T-helper 2 cell (primary cell): ENCODE data around the gene SLC46A2.

Experiments
- DNase-seq, 5 experiments: peaks; one replicate each; pipeline versions ENCODE4 v3.0.0 to v3.0.0-alpha.2; 2012 to 2022

The SLC46A2 gene

DNA sequence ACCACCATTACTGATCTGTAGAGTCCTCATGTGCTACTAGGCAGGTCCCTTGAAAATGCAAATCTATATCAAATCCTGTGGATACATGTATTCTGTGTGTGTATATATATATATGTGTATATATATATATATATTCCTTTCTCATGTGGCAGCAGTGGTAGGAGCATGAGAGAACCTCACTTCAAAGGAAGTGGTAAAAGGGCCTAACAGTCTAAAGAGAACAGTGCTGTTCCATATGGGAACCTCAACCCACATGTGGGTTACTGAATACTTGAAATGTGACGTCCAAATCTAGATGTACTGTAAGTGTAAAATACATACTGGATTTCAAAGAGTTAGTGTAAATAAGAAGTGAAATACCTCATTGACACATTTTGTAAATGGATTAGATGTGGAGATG lies 5.4 kb downstream of the SLC46A2 start:
- DNase-seq, result peak in 1 of 5 experiments; percentile 20

DNA sequence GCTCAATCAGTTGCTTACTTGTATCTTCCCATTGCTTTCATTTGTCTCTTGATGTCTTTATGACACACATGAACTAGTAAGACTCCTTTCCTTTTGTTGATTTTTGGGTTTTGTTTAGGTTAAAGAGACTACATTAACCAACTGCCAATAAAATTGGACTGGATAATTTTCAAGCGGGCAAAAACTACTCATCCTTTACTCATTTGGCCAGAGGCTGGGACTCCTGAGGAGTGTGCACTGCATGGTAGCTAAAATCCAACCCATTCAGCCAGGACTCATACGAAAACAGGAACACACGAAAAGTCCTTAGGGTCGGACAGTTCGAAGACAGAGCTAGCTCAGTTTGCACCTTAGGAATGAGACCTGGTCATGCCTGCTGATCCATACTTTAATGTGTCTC lies 6.0 kb downstream of the SLC46A2 start:
- no peak for DNase-seq

DNA sequence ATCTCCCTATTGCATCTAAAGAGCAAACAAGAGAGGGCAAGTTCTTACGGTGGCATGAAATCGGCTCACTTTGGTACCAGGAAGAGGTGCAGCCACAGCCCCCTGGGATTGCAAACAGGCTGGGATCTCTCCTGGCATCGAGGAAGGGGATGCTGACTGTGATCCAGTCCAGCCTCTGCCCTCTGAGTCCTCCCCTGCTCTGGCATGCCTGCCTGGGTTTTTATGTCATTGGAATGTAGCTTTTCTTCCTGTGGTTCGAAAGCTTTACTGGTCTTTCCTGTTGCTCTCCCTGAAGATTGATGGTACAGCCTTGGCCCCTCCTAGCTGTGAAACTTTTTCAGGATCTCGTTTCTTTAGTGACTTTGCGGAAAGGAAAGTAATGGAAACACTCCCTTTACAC lies 6.6 kb downstream of the SLC46A2 start:
- DNase-seq, result no peak

DNA sequence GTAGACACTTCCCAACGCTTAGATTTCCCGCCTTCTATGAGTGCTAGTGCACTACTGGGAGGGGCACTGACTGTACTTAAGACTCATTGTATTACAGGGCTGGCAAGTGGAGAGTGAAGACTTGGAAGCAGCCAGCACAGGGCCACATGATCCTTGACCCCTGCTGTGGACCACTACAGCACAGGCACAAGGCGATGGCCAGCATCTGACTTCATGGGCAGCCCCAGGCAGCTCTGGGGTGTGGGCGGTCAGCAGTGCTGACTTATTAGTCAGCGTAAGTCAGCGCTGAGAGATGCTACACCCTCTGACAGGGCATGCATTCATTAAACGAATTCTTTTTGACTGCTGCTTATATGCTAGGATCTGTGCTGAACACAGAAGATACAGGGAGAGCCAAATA lies 9.3 kb downstream of the SLC46A2 start:
- DNase-seq, result no peak

DNA sequence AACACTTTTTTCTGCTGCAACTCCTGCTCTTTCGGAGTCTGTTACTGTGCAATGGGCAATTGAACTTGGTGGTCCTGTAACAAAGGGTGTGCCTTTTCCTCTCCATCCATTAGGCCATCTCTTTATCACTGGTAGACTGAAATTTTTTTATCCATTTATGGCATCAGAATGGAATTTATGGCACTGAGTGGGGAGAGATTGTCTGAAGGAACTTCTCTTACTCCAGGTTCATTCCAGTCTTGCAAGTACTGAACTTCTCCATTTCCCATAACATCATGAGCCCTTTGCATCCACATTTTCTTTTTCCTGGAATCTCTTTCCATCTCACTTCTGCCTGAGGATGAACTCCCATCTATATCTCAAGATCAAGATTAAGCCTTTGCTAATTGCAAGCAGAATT lies 10.0 kb downstream of the SLC46A2 start:
- DNase-seq, result no peak

DNA sequence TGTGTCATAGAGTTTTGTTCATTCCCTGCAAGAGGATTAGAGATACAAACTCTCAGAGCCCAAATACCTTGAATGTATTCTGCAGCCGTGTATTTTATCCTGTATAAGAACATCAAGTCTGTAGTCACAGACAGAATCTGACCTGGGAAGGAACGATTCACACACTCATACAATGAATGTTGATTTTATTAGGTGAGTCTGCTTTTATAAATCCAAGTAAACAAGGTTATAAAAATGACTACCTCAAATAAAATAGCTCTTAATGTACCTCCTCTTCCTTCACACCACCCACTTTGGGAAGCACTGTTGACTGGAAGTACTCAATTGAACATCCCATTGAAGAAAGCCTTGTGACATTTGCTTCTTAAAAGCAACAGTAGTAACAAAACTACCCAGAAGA lies 11.9 kb downstream of the SLC46A2 start:
- no peak for DNase-seq

DNA sequence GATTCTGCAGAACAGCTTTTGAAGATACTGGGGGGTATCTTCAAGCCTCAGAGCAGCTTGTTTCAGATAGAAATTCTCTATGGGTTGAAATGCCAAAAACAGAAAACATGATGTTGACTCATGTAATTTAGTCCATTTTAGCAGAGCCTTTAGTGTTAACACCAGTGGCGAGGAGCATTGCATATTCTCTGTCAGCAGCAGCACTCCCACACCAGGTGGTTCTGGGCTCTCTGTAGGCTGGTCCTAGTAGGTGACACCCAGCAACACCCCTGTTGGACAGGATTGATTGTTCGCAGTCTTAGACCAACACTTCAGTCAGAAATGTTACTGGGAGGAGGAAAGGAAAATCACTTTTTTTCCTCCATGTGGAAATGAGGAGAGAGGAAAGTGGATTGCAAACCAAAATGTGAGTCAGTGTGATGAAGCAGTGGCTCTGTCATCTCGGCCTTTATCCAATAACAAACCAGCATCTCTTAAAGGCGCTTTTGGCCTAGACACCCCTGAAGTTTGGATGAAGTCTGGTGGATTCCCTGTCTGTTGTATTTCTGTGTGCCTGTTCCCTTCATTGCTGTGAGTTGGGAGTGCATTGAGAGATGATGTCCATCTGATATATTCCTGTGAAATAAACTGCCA lies 16.8 kb downstream of the SLC46A2 start:
- no peak for DNase-seq

DNA sequence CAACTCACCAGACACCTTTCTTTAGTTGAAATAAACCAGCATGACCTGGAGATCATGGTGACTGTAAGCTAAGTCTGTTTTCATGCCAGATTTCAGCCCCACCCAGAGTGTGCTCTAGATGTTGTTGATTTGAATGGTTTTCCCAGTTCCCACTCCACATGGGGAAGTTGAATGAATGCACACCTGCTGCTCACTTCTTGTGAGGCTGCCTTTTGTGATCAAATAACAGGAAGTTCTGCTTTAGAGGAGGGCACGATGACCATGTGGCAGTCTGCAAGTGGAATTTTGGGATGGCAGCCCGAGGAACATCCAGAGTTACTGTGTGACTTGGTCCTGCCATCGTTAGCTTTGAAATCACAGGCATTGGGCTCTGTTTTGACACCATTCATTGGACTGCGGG lies 18.7 kb downstream of the SLC46A2 start:
- no peak for DNase-seq

DNA sequence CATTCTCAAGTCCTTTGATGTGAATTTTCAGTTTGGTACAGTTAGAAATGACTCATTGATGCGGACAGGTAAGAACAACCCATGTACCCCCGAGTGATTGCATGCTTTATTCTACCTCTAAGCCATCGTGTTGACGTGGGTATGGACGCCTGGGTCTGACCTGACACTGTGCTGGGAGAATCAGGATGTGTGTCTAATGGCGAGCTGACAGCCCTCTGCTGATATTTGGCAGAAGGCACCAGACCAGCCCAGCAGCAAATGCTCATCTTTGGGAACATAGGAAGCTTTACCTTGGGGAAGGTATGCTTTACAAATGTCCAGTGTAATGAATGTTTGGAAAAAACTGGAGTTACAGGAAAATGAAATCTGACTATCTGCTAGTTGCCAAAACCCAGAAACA lies 20.1 kb downstream of the SLC46A2 start:
- no peak for DNase-seq

DNA sequence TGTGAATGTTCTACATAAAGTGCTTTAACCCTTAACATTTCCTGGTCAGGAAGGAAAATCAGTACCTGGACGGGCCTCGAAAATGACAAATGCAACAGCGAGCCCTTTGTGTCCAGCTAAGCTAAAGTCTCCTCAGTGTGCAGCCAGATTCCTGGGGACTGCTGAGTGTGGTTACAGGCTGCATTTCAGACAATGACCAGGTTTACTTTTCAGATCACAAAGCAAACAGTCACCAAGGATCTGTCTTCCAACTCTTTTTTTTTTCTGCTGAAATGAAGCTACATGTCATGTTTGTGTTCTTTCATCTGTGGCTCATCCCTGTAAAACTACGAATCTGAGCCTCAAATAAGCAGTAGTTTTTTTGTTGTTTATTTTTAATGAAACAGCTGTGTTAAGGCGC lies 20.8 kb downstream of the SLC46A2 start:
- no peak for DNase-seq

DNA sequence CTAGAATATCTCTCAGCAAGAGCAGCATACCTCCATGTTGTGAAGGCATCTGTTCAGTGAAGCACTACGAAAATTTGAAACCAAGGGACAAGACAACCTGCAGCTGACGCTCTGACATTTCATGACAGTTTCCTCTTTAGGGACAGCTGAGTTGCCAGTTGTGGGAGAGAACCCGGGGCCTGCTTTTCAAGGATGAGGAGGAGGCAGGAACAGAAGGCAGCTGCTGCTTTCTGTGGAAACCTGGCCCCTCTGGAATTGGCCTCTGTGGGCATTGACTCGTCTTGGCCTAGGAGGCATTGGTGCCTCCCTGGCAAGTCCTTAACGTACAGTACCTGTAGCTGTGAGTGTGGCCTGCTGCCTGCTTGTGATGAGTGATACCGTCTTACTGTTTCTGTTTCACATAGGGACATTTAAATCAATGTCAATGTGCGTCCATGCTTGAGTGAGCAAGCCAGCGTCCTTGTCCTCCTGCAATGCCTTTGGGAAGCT lies 21.6 kb downstream of the SLC46A2 start:
- no peak for DNase-seq

DNA sequence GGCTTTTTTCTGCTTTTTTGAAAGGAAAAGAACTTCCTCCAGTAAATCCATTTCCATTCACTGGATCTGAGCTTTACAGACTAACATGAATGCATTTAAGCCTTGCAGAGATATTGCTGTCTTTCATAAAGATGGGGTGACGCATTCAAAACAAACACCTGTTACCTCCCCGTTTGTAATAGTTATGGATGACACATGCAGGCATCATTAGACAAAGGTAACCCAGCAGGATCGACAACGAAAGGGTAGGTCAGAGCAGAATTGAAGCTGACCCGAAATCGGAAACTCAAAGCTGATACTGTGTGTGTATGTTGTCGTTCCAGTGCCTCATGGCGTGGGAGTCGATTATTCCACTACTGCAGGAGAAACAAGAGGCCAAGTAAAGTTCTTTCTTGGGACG lies 22.2 kb downstream of the SLC46A2 start:
- no peak for DNase-seq

DNA sequence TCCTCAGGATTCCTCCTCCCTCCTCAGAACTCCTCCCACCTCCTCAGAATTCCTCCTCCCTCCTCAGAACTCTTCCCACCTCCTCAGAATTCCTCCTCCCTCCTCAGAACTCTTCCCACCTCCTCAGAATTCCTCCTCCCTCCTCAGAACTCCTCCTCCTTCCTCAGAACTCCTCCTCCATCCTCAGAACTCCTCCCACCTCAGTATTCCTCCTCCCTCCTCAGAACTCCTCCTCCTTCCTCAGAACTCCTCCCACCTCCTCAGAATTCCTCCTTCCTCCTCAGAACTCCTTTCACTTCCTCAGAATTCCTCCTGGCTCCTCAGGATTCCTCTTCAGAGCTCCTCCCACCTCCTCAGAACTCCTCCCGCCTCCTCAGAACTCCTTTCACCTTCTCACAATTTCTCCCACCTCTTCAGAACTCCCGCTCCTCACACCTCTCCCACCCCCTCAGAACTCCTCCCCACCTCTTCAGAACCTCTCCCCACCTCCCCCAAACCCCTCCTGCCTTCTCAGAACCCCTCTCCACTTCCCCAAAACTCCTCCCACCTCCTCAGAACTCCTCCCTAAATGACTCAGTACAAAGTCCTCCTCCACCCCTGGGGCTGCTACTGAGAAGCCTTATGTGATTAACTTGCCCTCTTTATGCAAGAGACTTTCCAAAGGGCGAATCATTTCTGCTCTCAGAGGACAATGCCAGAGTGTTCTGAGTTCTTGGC lies 23.2 kb downstream of the SLC46A2 start:
- DNase-seq, result peak in 1 of 5 experiments; percentile 59

DNA sequence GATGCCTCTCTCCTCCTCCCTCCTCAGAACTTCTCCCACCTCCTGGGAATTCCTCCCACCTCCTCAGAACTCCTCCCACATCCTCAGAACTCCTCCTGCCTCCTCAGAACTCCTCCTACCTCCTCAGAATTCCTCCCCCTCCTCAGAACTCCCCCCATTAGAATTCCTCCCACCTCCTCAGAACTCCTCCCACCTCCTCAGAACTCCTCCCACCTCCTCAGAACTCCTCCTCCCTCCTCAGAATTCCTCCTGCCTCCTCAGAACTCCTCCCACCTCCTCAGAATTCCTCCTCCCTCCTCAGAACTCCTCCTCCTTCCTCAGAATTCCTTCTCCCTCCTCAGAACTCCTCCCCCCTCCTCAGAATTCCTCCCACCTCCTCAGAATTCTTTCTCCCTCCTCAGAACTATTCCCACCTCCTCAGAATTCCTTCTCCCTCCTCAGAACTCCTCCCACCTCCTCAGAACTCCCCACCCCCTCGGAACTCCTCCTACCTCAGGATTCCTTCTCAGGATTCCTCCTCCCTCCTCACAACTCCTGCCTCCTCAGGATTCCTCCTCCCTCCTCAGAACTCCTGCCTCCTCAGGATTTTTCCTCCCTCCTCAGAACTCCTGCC lies 23.9 kb downstream of the SLC46A2 start:
- no peak for DNase-seq

DNA sequence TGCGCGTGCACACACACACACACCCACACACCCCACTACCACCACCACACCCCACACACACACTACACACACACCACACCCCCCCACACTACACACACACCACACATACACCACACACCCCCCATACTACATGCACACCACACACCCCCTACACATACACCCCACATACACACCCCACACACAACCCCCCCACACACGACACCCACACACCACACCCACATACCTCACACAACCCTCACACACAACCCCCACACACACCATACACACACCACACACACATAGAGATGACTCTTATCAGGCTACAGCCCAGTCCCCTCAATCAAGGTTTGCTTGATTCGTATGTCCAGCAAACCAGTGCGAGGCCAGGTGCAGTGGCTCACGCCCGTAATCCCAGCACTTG lies 25.7 kb downstream of the SLC46A2 start:
- DNase-seq, result no peak

DNA sequence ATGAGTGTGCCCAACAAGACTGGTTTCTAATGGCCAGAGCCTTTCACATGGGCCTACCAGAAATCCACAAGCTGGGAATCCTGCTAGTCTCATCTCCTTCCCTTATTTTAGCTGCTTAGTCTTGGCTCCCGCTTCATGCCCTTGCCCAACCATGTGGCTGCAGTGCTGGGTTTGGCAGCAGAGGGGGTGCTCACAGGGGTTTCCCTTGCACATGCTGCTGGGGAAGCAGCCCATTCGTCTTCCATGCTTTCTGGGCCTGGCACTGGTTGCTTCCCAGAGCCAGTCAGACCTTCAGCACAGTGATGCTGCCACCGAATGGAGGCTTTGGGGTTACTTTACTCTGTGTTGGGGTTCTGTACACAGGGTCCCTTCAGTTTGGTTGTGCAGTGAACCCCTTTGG lies 26.3 kb downstream of the SLC46A2 start:
- no peak for DNase-seq

DNA sequence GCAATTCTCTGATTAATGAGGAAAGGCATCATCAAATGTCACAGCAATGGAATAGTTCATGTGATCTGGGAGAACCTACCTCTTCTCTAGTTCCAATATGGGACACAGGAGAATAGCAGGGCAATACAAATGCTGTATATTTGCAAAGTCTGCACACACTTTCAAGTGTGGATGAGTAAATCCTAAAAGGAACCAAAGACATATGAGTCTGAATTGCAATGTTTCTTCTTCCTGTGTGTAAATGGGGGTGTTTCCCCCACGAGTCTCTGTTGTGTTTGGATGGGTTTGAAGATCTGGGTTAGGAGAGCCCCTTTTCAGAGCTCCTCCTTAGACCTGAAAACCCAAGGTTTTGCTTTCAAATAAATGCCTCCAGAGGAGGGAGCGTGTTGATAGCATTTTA lies 26.9 kb downstream of the SLC46A2 start:
- DNase-seq, result no peak

DNA sequence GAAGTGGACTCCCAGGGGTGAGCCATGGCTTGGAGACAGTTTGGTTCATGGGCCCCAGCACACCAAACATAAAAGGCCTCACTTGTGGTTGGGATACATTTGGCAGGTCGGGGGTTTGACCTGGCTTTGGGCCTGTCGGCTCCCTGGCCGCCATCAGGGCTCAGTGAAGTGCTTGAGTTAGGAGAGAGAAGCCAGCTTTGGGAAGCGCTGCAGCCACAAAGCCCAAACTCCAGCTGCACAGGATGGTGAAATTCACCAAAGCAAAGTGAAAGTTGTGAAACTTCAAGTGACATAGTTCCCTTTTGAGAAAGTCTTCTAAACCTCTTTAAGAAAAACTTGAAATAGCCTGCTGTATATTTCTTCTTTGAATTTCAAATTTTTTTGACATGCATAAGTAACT lies 27.5 kb downstream of the SLC46A2 start:
- DNase-seq, result no peak

DNA sequence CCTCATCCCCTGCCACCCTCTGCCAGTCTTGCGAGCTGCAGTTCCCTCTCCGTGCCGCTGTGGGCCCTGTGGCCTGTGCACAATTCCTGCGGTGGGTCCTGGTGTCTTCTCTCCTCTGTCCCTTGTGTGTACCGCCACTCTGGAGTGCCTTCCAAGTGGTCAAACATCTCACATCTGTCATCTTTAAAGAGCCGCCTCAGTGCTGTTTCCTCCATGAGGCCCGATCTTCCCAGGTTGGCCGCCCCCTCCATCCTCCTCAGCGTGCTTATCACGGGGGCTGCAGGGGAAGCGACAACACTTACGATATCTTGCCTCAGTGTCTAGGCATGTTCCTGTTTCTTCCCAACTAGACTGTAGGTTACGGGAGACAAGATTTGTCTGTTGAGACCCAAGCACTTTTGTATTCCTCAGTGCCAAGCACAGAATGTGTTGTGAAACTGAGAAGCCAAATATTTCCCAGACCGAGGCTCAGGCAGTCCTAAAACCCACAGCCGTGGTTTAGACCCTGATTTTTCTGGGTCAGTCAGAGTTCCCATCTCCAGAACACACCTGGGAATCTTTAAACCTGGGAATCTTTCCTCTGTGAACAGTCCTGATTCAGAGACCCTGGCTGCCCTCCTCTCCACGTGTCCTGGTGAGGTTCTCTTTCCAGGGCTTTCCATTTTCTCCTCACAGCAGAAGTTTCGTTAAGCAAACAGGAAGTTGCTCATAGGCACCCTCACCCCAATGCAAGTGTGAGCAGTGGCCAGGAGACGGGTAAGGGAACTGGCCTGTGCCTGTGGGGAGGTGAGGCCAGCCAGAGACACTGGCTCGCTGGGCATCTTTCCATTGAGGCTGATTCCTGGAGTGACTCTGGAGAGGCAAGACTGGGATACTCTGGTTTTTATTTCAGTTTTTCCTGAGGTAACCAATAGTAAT lies 28.8 kb downstream of the SLC46A2 start:
- DNase-seq, result no peak

DNA sequence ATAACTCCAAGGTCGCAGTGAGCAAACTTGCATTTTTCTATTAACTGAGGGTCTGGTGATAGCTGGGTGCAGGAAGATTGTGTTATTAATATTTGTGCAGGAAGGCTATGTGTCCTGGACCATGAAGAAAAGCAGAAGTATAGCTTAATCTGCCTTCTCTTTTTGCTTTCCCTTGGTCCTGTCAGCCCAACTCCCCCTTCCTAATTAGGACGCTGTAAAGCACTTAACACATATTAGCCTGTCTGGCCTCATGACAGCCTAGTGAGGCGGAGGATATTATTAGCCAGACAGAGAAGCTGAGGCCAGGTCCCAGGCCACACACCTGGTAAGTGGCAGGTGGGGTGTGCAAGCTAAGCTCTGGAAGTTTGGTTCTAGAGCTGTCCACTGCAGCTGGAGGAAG lies 29.5 kb downstream of the SLC46A2 start:
- no peak for DNase-seq

DNA sequence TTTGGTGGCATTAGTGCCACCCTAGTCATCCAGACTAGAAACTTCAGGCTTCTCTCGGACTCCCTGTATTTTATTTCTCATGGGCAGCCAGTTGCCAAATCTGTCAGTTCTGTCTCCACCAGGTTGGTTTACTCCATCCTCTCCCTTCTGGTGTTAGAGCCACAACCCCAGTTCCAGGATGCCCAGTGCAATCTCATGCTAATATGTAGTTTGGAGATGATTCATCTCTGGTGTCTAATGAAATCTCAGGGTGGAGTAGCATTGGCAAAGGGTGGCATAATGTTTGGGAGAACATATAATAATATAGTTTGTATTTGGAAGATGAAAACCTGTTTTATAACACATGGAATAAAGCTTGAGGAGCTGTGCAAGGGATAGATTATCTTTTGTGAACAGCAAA lies 30.2 kb downstream of the SLC46A2 start:
- DNase-seq, result no peak

DNA sequence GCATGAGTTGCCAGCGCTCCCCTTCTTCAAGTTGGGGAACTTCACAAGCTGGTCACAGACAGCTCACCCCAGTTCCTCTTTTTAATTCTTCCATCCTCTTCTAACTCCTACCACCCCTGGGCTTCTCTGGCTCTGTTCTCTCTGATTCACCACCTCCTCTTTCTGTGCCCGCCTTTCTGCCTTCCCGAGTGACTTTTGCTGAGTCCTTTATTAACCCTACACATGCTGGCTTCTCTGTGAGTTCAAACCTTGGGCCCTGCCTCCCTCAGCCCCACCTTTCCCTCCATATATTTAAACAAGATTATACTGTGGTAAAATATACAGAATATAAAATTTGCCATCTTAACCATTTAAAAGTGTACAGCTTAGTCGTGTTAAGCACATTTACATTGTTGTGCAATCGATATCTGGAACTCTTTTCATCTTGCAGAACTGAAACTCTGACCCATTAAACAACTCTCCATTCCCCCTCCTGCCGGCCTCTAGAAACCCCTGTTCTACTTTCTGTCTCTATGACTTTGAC lies 32.0 kb downstream of the SLC46A2 start:
- no peak for DNase-seq

DNA sequence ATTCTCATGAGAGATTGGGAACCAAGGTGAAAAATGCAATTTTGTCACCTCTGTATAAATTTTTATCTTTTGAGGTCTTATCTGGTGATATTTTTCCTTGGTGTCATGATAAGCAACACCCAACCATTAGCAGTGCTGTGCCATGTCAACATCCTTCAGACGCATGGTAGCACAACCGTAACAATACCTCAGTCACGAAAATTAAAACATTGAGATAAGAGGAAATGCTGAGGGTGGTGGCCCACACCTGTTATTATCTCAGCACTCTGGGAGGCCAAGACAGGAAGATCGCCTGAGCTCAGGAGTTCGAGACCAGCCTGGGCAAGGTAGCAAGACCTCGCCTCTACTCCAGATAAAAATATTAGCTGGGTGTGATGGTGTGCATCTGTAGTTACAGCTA lies 32.7 kb downstream of the SLC46A2 start:
- DNase-seq, result no peak
